Thymus (tissue), 2 donors: Measurements from ENCODE around the gene PRSS36. TPM values are rescaled to one million over a fixed set of nuclear protein-coding genes. Genes with fewer than 3 reads are reported as not detected.

Experiments
- polyA plus RNA-seq: library from polyadenylated mRNA; stranded (reverse); fragments of 200-250 nt; gene quantifications from one replicate; pipeline ENCODE4 v1.2.3, GENCODE V29; 2013
- total RNA-seq: library from RNA; stranded (reverse); fragments of 120-200 nt; gene quantifications from one replicate; pipeline ENCODE4 v1.2.4, GENCODE V29; 2013
- donor health status: healthy.

PRSS36 gene
- total and polyA plus RNA-seq, 2 donors: 4.3 to 5.7 TPM

Other genes starting within 250 kb of the PRSS36 start
- 10.2 TPM for gene FBXL19, start 226.5 kb downstream of the PRSS36 start, total RNA-seq
- 17.0 TPM for gene FBXL19, start 226.5 kb downstream of the PRSS36 start, polyA plus RNA-seq
- 12.3 TPM for gene ORAI3, start 201.0 kb downstream of the PRSS36 start, total RNA-seq
- 26.4 TPM for gene ORAI3, start 201.0 kb downstream of the PRSS36 start, polyA plus RNA-seq
- 2.4 TPM for gene SETD1A, start 192.3 kb downstream of the PRSS36 start, total RNA-seq
- 13.1 TPM for gene SETD1A, start 192.3 kb downstream of the PRSS36 start, polyA plus RNA-seq
- 3.5 TPM for gene HSD3B7, start 164.9 kb downstream of the PRSS36 start, total RNA-seq
- gene HSD3B7, start 164.9 kb downstream of the PRSS36 start, polyA plus RNA-seq: 8.4 TPM
- 0.19 TPM for gene STX1B, start 139.4 kb downstream of the PRSS36 start, total RNA-seq
- gene STX1B, start 139.4 kb downstream of the PRSS36 start, polyA plus RNA-seq: 1.0 TPM
- 20.0 TPM for gene STX4, start 116.5 kb downstream of the PRSS36 start, total RNA-seq
- 108 TPM for gene STX4, start 116.5 kb downstream of the PRSS36 start, polyA plus RNA-seq
- 4.3 TPM for gene ZNF668, start 75.8 kb downstream of the PRSS36 start, total RNA-seq
- 7.1 TPM for gene ZNF668, start 75.8 kb downstream of the PRSS36 start, polyA plus RNA-seq
- gene ZNF646, start 75.6 kb downstream of the PRSS36 start, total RNA-seq: 12.7 TPM
- gene ZNF646, start 75.6 kb downstream of the PRSS36 start, polyA plus RNA-seq: 8.1 TPM
- 0.90 TPM for gene PRSS53, start 61.1 kb downstream of the PRSS36 start, total RNA-seq
- gene PRSS53, start 61.1 kb downstream of the PRSS36 start, polyA plus RNA-seq: 2.9 TPM
- gene VKORC1, start 55.3 kb downstream of the PRSS36 start, total RNA-seq: 36.0 TPM
- gene VKORC1, start 55.3 kb downstream of the PRSS36 start, polyA plus RNA-seq: 48.7 TPM
- 9.3 TPM for gene BCKDK, start 41.7 kb downstream of the PRSS36 start, total RNA-seq
- 16.7 TPM for gene BCKDK, start 41.7 kb downstream of the PRSS36 start, polyA plus RNA-seq
- gene KAT8, start 32.4 kb downstream of the PRSS36 start, total RNA-seq: 62.3 TPM
- gene KAT8, start 32.4 kb downstream of the PRSS36 start, polyA plus RNA-seq: 72.9 TPM
- gene PRSS8, start 14.3 kb downstream of the PRSS36 start, total RNA-seq: 12.8 TPM
- gene PRSS8, start 14.3 kb downstream of the PRSS36 start, polyA plus RNA-seq: 18.2 TPM
- gene FUS, start 30.1 kb upstream of the PRSS36 start, total RNA-seq: 36.5 TPM
- 478 TPM for gene FUS, start 30.1 kb upstream of the PRSS36 start, polyA plus RNA-seq
- gene PYCARD, start 52.7 kb upstream of the PRSS36 start, total RNA-seq: 55.3 TPM
- gene PYCARD, start 52.7 kb upstream of the PRSS36 start, polyA plus RNA-seq: 62.7 TPM
- 0.19 TPM for gene TRIM72, start 64.1 kb upstream of the PRSS36 start, total RNA-seq
- gene TRIM72, start 64.1 kb upstream of the PRSS36 start, polyA plus RNA-seq: 0.50 TPM
- 1.3 TPM for gene PYDC1, start 67.1 kb upstream of the PRSS36 start, total RNA-seq
- 10.1 TPM for gene PYDC1, start 67.1 kb upstream of the PRSS36 start, polyA plus RNA-seq
- gene ITGAM, start 109.9 kb upstream of the PRSS36 start, total RNA-seq: 6.8 TPM
- 7.0 TPM for gene ITGAM, start 109.9 kb upstream of the PRSS36 start, polyA plus RNA-seq
- 3.5 TPM for gene ITGAX, start 205.1 kb upstream of the PRSS36 start, total RNA-seq
- gene ITGAX, start 205.1 kb upstream of the PRSS36 start, polyA plus RNA-seq: 15.5 TPM
- 0.28 TPM for gene ITGAD, start 243.3 kb upstream of the PRSS36 start, total RNA-seq
- gene ITGAD, start 243.3 kb upstream of the PRSS36 start, polyA plus RNA-seq: 0.78 TPM